SK-MEL-5 (cell line): ENCODE measurements around the gene GRAMD2B. TPM values are rescaled to one million over a fixed set of nuclear protein-coding genes. Genes with fewer than 3 reads are reported as not detected.
"Not testable (repeated sequence)": the region's sequence is repeated elsewhere in the genome, so short reads cannot be mapped to it uniquely, and the experiment has no call there.

Experiments
- DNase-seq: peaks from one replicate; pipeline ENCODE4 v3.0.0-alpha.2; 2016; ENCODE audit warnings: low read depth, low spot score
- in situ Hi-C: cut with HindIII; loops from 2 replicates; pipeline ENCODE4 v1.10.0; 2016; ENCODE audit warnings: low sequenced_read_pairs, high pct_unique_total_duplicates, low pct_unique_long_range_greater_than_20kb
- total RNA-seq: library from RNA; depleted of rRNA; stranded (reverse); fragments of >200 nt; shearing (Covaris generic); gene quantifications from 2 replicates; pipeline ENCODE4 v1.2.3, GENCODE V29; 2014

The GRAMD2B gene
- total RNA-seq, 1 experiment from 2014 or later, result 3.2 TPM

- in situ Hi-C loops, result no loop called here
- DNase-seq, result no peak
Measured at GRCh38 chr5:126461838-126462237, 38.6 kb downstream of the GRAMD2B start.

GRCh38 chr5:126462239-126463014, 39.2 kb downstream of the GRAMD2B start:
- no peak for DNase-seq
- in situ Hi-C loops, result no loop called here

- in situ Hi-C loops, result no loop called here
- DNase-seq, result no peak
Measured at GRCh38 chr5:126464016-126464415, 40.8 kb downstream of the GRAMD2B start.

- in situ Hi-C loops, result no loop called here
- DNase-seq, result no peak
Measured at GRCh38 chr5:126464959-126465358, 41.8 kb downstream of the GRAMD2B start.

GRCh38 chr5:126468091-126468490, 44.9 kb downstream of the GRAMD2B start:
- in situ Hi-C loops, result no loop called here
- no peak for DNase-seq

- in situ Hi-C loops, result no loop called here
- no peak for DNase-seq
Measured at GRCh38 chr5:126469536-126470316, 46.5 kb downstream of the GRAMD2B start.

- DNase-seq, in situ Hi-C loops: not testable (repeated sequence)
Measured at GRCh38 chr5:126470529-126470928, 47.3 kb downstream of the GRAMD2B start.

GRCh38 chr5:126471247-126471646, 48.0 kb downstream of the GRAMD2B start:
- in situ Hi-C loops, result no loop called here
- DNase-seq, result no peak

GRCh38 chr5:126471875-126472537, 48.8 kb downstream of the GRAMD2B start:
- in situ Hi-C loops, result no loop called here
- no peak for DNase-seq

GRCh38 chr5:126472538-126472889, 49.3 kb downstream of the GRAMD2B start:
- in situ Hi-C loops, result no loop called here
- DNase-seq, result no peak

GRCh38 chr5:126477294-126478117, 54.3 kb downstream of the GRAMD2B start:
- in situ Hi-C loops, result no loop called here
- no peak for DNase-seq

GRCh38 chr5:126479810-126480209, 56.6 kb downstream of the GRAMD2B start:
- in situ Hi-C loops, result no loop called here
- DNase-seq, result no peak

- in situ Hi-C loops, result no loop called here
Measured at GRCh38 chr5:126480824-126481223, 57.6 kb downstream of the GRAMD2B start.

GRCh38 chr5:126481243-126481642, 58.0 kb downstream of the GRAMD2B start:
- in situ Hi-C loops, result no loop called here
- no peak for DNase-seq

More at GRCh38 chr5:126480824-126481223, 57.6 kb downstream of the GRAMD2B start:
- no peak for DNase-seq

- in situ Hi-C loops, result no loop called here
- DNase-seq, result no peak
Measured at GRCh38 chr5:126482591-126482990, 59.4 kb downstream of the GRAMD2B start.

GRCh38 chr5:126483156-126483555, 59.9 kb downstream of the GRAMD2B start:
- peak; percentile 84 for DNase-seq
- in situ Hi-C loops, result no loop called here

GRCh38 chr5:126484253-126484652, 61.0 kb downstream of the GRAMD2B start:
- in situ Hi-C loops, result no loop called here
- no peak for DNase-seq

GRCh38 chr5:126486332-126486731, 63.1 kb downstream of the GRAMD2B start:
- DNase-seq, result no peak
- in situ Hi-C loops, result no loop called here
